CD8-positive, alpha-beta memory T cell (primary cell): ENCODE results near the gene ZBTB37. TPM values are rescaled to one million over a fixed set of nuclear protein-coding genes. Genes with fewer than 3 reads are reported as not detected.
"Not testable (repeated sequence)": the region's sequence is repeated elsewhere in the genome, so short reads cannot be mapped to it uniquely, and the experiment has no call there.

Source experiments
- CTCF ChIA-PET: fragments of 350-600 bp; sonication (Branson Sonifier 250); formaldehyde crosslinking; loops from one replicate; lab custom pipeline; 2021; ENCODE audit warnings: antibody characterized with exemption; lab: Charles Lee
- POLR2A ChIA-PET: fragments of 350-600 bp; sonication (Branson Sonifier 250); formaldehyde crosslinking; loops from one replicate; lab custom pipeline; 2021; ENCODE audit warnings: antibody characterized with exemption; lab: Charles Lee
- DNase-seq, 5 donors: peaks; one replicate each; pipeline versions ENCODE4 v3.0.0 to v3.0.0-alpha.2; 2020 to 2022; ENCODE audit warnings: mixed read lengths in 1 of 5
- H3K27ac ChIP-seq: one replicate; pipeline ENCODE4 v1.7.0; 2013; ENCODE audit warnings: low read depth, mild to moderate bottlenecking, low read length, moderate library complexity
- H3K27me3 ChIP-seq: 2 replicates; pipeline ENCODE4 v1.7.0; 2013; ENCODE audit warnings: low read length, mild to moderate bottlenecking; ENCODE audit not compliant: insufficient read depth, poor library complexity, severe bottlenecking
- H3K36me3 ChIP-seq: 2 replicates; pipeline ENCODE4 v1.7.0; 2013; ENCODE audit warnings: mild to moderate bottlenecking, low read length, moderate library complexity; ENCODE audit not compliant: insufficient read depth
- H3K4me1 ChIP-seq: 2 replicates; pipeline ENCODE4 v1.7.0; 2013; ENCODE audit warnings: mild to moderate bottlenecking, low read length, moderate library complexity; ENCODE audit not compliant: insufficient read depth
- H3K4me3 ChIP-seq: 2 replicates; pipeline ENCODE4 v1.7.0; 2013; ENCODE audit warnings: mild to moderate bottlenecking, low read length
- H3K9me3 ChIP-seq: 2 replicates; pipeline ENCODE4 v1.7.0; 2013; ENCODE audit warnings: mild to moderate bottlenecking, low read length
- H3K27ac Mint-ChIP-seq, 8 donors: one replicate each; pipeline ENCODE4 v1.8.0; 2020 to 2021; ENCODE audit warnings: mixed read lengths in 8 of 8, mild to moderate bottlenecking in 6 of 8, inconsistent platforms in 3 of 8, moderate library complexity in 3 of 8
- H3K27me3 Mint-ChIP-seq, 2 donors: one replicate each; pipeline ENCODE4 v1.8.0; 2020 to 2021; ENCODE audit warnings: mixed read lengths in 2 of 2, mild to moderate bottlenecking in 1 of 2, moderate library complexity in 1 of 2
- H3K36me3 Mint-ChIP-seq, 3 donors: one replicate each; pipeline ENCODE4 v1.8.0; 2020 to 2021; ENCODE audit warnings: mixed read lengths in 3 of 3, inconsistent platforms in 1 of 3, mild to moderate bottlenecking in 1 of 3
- H3K4me1 Mint-ChIP-seq, 3 donors: one replicate each; pipeline ENCODE4 v1.8.0; 2020 to 2021; ENCODE audit warnings: mixed read lengths in 3 of 3, inconsistent platforms in 1 of 3, mild to moderate bottlenecking in 1 of 3
- H3K4me3 Mint-ChIP-seq, 7 donors: one replicate each; pipeline ENCODE4 v1.8.0; 2020 to 2021; ENCODE audit warnings: mixed read lengths in 7 of 7, mild to moderate bottlenecking in 6 of 7, moderate library complexity in 4 of 7, inconsistent platforms in 2 of 7
- H3K9me3 Mint-ChIP-seq, 5 donors: one replicate each; pipeline ENCODE4 v1.8.0; 2020 to 2022; ENCODE audit warnings: mixed read lengths in 5 of 5, mild to moderate bottlenecking in 3 of 5, moderate library complexity in 2 of 5, inconsistent platforms in 1 of 5
- polyA plus RNA-seq: library from polyadenylated mRNA; unstranded; fragments of 300-500 nt; fragmentation: Illumina TruSeq; gene quantifications from one replicate; pipeline ENCODE4 v1.2.3, GENCODE V29; 2021
- total RNA-seq, 2 experiments: library from RNA; stranded (reverse); gene quantifications; one replicate each; pipeline ENCODE4 v1.2.3, GENCODE V29; 2021

The ZBTB37 gene
- total and polyA plus RNA-seq, 3 experiments from 2014 or later, result 1.3 to 11.0 (median 10.4) TPM

GRCh38 chr1:173832748-173833147 is 35.4 kb upstream of the ZBTB37 start:
- no peak overlapping the region for H3K27ac Mint-ChIP-seq
- H3K27me3 Mint-ChIP-seq, result no peaks in the 10 kb centered on the region
- peaks cover 0 to 11% (median 3%) of the 10 kb centered on the region in 3 donors for H3K4me1 Mint-ChIP-seq
- H3K4me3 ChIP-seq, result no peak overlapping the region
- peaks cover 0 to 49% (median 17%) of the 10 kb centered on the region in 3 donors for H3K36me3 Mint-ChIP-seq
- DNase-seq, result no peak
- no peaks in the 10 kb centered on the region for H3K9me3 Mint-ChIP-seq
- H3K27me3 ChIP-seq, result no peaks in the 10 kb centered on the region
- peaks cover 24% of the 10 kb centered on the region for H3K36me3 ChIP-seq
- H3K27ac ChIP-seq, result no peak overlapping the region
- H3K4me3 Mint-ChIP-seq, result no peak overlapping the region
- POLR2A ChIA-PET, result interaction anchor here (0.6 kb wide), 1 partner anchor 8 kb away, joined by 3 read pairs; no protein-coding TSS in a partner anchor
- CTCF ChIA-PET, result no interaction called here
- no peaks in the 10 kb centered on the region for H3K4me1 ChIP-seq
- H3K9me3 ChIP-seq, result no peaks in the 10 kb centered on the region

DNA sequence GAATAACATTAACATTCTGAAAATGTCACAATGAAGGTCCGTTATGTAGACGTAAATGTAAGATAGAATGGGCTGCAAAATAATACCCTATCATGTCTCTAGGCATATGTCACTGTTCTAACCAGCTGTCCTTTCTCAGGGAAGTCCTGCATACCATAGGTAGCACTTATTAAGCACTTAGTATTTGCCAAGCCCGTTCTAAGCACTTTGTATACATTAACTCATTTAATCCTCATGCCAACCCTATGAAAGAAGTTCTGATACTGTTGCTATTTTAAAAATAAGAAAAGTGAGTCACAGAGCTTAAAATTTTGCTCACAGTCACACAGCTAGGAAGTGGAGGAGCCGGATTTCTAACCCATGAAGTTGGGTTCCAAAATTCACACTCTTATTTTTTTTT is 16.1 kb upstream of the ZBTB37 start:
- H3K27ac ChIP-seq, result no peak overlapping the region
- Mint-ChIP-seq H3K27ac (no peak overlapping the region), H3K4me3 (no peak overlapping the region), H3K4me1 (peaks cover 0 to 5% (median 2%) of the 10 kb centered on the region in 3 donors), H3K27me3 (no peaks in the 10 kb centered on the region), H3K9me3 (no peaks in the 10 kb centered on the region), H3K36me3 (peaks cover 0 to 67% (median 7%) of the 10 kb centered on the region in 3 donors)
- H3K4me1 ChIP-seq, result no peaks in the 10 kb centered on the region
- no peaks in the 10 kb centered on the region for H3K9me3 ChIP-seq
- H3K4me3 ChIP-seq, result no peak overlapping the region
- H3K36me3 ChIP-seq, result peaks cover 12% of the 10 kb centered on the region
- ChIA-PET POLR2A (no interaction called here), CTCF (interaction anchor here (0.6 to 1.3 kb wide), 2 partner anchors 16 to 98 kb away, joined by 3 to 4 read pairs; partner anchors contain the start of genes GAS5 and ZBTB37)
- no peak for DNase-seq
- no peaks in the 10 kb centered on the region for H3K27me3 ChIP-seq

- Mint-ChIP-seq H3K36me3 (peaks cover 0 to 71% (median 9%) of the 10 kb centered on the region in 3 donors), H3K27me3 (no peaks in the 10 kb centered on the region), H3K9me3 (no peaks in the 10 kb centered on the region), H3K4me1 (peaks cover 0 to 2% (median 0%) of the 10 kb centered on the region in 3 donors), H3K4me3 (no peak overlapping the region), H3K27ac (no peak overlapping the region)
- ChIA-PET POLR2A (no interaction called here), CTCF (no interaction called here)
- Histone ChIP-seq H3K27ac (no peak overlapping the region), H3K36me3 (peaks cover 13% of the 10 kb centered on the region), H3K4me1 (no peaks in the 10 kb centered on the region), H3K27me3 (no peaks in the 10 kb centered on the region), H3K9me3 (no peaks in the 10 kb centered on the region), H3K4me3 (no peak overlapping the region)
- no peak for DNase-seq
Measured at GRCh38 chr1:173853074-173853473, 15.1 kb upstream of the ZBTB37 start.

- H3K9me3 ChIP-seq, result no peaks in the 10 kb centered on the region
- Mint-ChIP-seq H3K36me3 (peaks cover 0 to 76% (median 10%) of the 10 kb centered on the region in 3 donors), H3K27me3 (no peaks in the 10 kb centered on the region), H3K4me3 (no peak overlapping the region), H3K4me1 (peaks cover 0 to 4% (median 0%) of the 10 kb centered on the region in 3 donors), H3K9me3 (no peaks in the 10 kb centered on the region), H3K27ac (peak overlapping the region in 4 of 8 donors; percentile 31 to 65 (median 49))
- POLR2A ChIA-PET, result no interaction called here
- H3K36me3 ChIP-seq, result peaks cover 13% of the 10 kb centered on the region
- CTCF ChIA-PET, result interaction anchor here (0.6 kb wide), 1 partner anchor 94 kb away, joined by 3 read pairs; no protein-coding TSS in a partner anchor
- H3K27ac ChIP-seq, result no peak overlapping the region
- H3K4me3 ChIP-seq, result no peak overlapping the region
- DNase-seq, result no peak
- H3K4me1 ChIP-seq, result no peaks in the 10 kb centered on the region
- no peaks in the 10 kb centered on the region for H3K27me3 ChIP-seq
Measured at GRCh38 chr1:173856014-173856413, 12.2 kb upstream of the ZBTB37 start.

GRCh38 chr1:173856903-173857302 is 11.3 kb upstream of the ZBTB37 start:
- H3K4me1 Mint-ChIP-seq, result peaks cover 1 to 5% (median 2%) of the 10 kb centered on the region in 3 donors
- H3K27me3 Mint-ChIP-seq, result no peaks in the 10 kb centered on the region
- no peak overlapping the region for H3K4me3 Mint-ChIP-seq
- H3K9me3 ChIP-seq, result no peaks in the 10 kb centered on the region
- H3K27me3 ChIP-seq, result no peaks in the 10 kb centered on the region
- no peak overlapping the region for H3K4me3 ChIP-seq
- H3K4me1 ChIP-seq, result no peaks in the 10 kb centered on the region
- H3K36me3 Mint-ChIP-seq, result peaks cover 0 to 73% (median 10%) of the 10 kb centered on the region in 3 donors
- no peak overlapping the region for H3K27ac Mint-ChIP-seq
- peaks cover 13% of the 10 kb centered on the region for H3K36me3 ChIP-seq
- POLR2A ChIA-PET, result no interaction called here
- no peak for DNase-seq
- CTCF ChIA-PET, result interaction anchor here (1.2 kb wide), 1 partner anchor 11 kb away, joined by 4 read pairs; the partner anchor contains the start of genes GAS5 and ZBTB37
- H3K9me3 Mint-ChIP-seq, result no peaks in the 10 kb centered on the region
- H3K27ac ChIP-seq, result no peak overlapping the region

GRCh38 chr1:173857363-173857917 is 10.7 kb upstream of the ZBTB37 start:
- Mint-ChIP-seq H3K27me3 (no peaks in the 10 kb centered on the region), H3K27ac (peak overlapping the region in 4 of 8 donors; percentile 43 to 80 (median 52)), H3K4me3 (no peak overlapping the region), H3K36me3 (peaks cover 0 to 72% (median 10%) of the 10 kb centered on the region in 3 donors), H3K9me3 (no peaks in the 10 kb centered on the region), H3K4me1 (peaks cover 5 to 6% (median 6%) of the 10 kb centered on the region in 3 donors)
- Histone ChIP-seq H3K27me3 (no peaks in the 10 kb centered on the region), H3K9me3 (no peaks in the 10 kb centered on the region), H3K36me3 (peaks cover 13% of the 10 kb centered on the region), H3K4me1 (no peaks in the 10 kb centered on the region), H3K27ac (no peak overlapping the region), H3K4me3 (no peak overlapping the region)
- CTCF ChIA-PET, result interaction anchor here (1.2 kb wide), 1 partner anchor 11 kb away, joined by 4 read pairs; the partner anchor contains the start of genes GAS5 and ZBTB37
- POLR2A ChIA-PET, result no interaction called here
- DNase-seq, result no peak

GRCh38 chr1:173859547-173859946 is 8.6 kb upstream of the ZBTB37 start:
- H3K4me3 Mint-ChIP-seq, DNase-seq, H3K27me3 ChIP-seq, CTCF ChIA-PET, H3K9me3 Mint-ChIP-seq, H3K27ac ChIP-seq, H3K27ac Mint-ChIP-seq, H3K4me3 ChIP-seq, H3K27me3 Mint-ChIP-seq, H3K4me1 ChIP-seq, H3K9me3 ChIP-seq: not testable (repeated sequence)
- Mint-ChIP-seq H3K36me3 (peaks cover 0 to 74% (median 17%) of the 10 kb centered on the region in 3 donors), H3K4me1 (peaks cover 18 to 27% (median 23%) of the 10 kb centered on the region in 3 donors)
- peaks cover 22% of the 10 kb centered on the region for H3K36me3 ChIP-seq
- POLR2A ChIA-PET, result interaction anchor here (1.4 kb wide), 1 partner anchor 9 kb away, joined by 3 read pairs; the partner anchor contains the start of gene ZBTB37

DNA sequence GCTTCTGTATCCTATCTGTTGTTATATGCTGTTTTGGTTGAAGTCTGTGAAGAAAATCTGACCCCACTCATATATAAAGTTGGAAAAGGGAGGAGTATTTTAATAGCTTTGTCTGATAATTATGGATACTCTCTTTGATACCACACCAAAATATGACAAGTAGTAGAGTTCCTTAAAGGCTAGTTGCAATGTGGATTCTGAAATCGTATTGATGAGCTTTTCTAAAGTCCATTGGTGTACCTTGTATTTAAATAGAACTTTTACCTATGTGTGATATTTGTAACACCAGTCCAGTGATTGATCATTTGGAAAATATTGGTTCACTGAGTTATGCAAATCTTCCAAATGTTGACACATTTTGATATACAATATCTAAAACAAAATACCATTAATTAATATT is 8.1 kb upstream of the ZBTB37 start:
- no peak overlapping the region for H3K4me3 Mint-ChIP-seq
- peaks cover 28% of the 10 kb centered on the region for H3K36me3 ChIP-seq
- H3K27me3 Mint-ChIP-seq, result no peaks in the 10 kb centered on the region
- peaks cover 7% of the 10 kb centered on the region for H3K4me1 ChIP-seq
- CTCF ChIA-PET, result interaction anchor here (0.9 kb wide), 1 partner anchor 10 kb away, joined by 4 read pairs; no protein-coding TSS in a partner anchor
- peak overlapping the region in 5 of 8 donors; percentile 4 to 38 (median 32) for H3K27ac Mint-ChIP-seq
- H3K27me3 ChIP-seq, result no peaks in the 10 kb centered on the region
- H3K9me3 Mint-ChIP-seq, result no peaks in the 10 kb centered on the region
- peaks cover 0 to 76% (median 17%) of the 10 kb centered on the region in 3 donors for H3K36me3 Mint-ChIP-seq
- H3K27ac ChIP-seq, result no peak overlapping the region
- POLR2A ChIA-PET, result interaction anchor here (1.4 kb wide), 1 partner anchor 8 kb away, joined by 3 read pairs; the partner anchor contains the start of gene ZBTB37
- peaks cover 22 to 32% (median 28%) of the 10 kb centered on the region in 3 donors for H3K4me1 Mint-ChIP-seq
- no peak overlapping the region for H3K4me3 ChIP-seq
- no peaks in the 10 kb centered on the region for H3K9me3 ChIP-seq
- no peak for DNase-seq
